GM12801 (cell line): ENCODE measurements around the gene LAMC2.

Experiments used
- TF ChIP-seq, protein P1 (sequence below): IDR thresholded peaks from one replicate; pipeline ENCODE4 v1.5.1; 2011; ENCODE audit warnings: control low read depth; ENCODE audit not compliant: insufficient read length; ENCODE audit errors: extremely low read depth

Gene LAMC2

DNA sequence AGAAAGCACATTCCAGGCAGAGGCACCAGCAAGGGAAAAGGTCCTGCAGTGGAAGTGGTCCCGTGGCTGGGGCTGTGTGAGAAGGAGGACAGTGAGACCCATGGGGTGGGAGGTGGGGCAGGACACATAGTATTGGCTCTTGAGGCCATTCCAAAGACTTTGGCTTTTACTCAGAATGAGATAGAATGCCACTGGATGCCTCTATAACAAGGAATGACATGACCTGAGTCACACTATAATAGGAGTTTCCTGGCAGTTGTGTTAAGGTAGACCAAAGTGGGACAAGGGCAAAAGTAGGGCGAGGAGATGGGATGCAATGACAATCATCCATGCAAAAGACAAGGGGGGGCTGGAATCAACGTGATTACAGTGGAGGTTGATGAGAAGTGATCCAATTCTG lies 24.7 kb upstream of the LAMC2 start:
- TF ChIP-seq, protein P1, sequence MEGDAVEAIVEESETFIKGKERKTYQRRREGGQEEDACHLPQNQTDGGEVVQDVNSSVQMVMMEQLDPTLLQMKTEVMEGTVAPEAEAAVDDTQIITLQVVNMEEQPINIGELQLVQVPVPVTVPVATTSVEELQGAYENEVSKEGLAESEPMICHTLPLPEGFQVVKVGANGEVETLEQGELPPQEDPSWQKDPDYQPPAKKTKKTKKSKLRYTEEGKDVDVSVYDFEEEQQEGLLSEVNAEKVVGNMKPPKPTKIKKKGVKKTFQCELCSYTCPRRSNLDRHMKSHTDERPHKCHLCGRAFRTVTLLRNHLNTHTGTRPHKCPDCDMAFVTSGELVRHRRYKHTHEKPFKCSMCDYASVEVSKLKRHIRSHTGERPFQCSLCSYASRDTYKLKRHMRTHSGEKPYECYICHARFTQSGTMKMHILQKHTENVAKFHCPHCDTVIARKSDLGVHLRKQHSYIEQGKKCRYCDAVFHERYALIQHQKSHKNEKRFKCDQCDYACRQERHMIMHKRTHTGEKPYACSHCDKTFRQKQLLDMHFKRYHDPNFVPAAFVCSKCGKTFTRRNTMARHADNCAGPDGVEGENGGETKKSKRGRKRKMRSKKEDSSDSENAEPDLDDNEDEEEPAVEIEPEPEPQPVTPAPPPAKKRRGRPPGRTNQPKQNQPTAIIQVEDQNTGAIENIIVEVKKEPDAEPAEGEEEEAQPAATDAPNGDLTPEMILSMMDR, result no peak

DNA sequence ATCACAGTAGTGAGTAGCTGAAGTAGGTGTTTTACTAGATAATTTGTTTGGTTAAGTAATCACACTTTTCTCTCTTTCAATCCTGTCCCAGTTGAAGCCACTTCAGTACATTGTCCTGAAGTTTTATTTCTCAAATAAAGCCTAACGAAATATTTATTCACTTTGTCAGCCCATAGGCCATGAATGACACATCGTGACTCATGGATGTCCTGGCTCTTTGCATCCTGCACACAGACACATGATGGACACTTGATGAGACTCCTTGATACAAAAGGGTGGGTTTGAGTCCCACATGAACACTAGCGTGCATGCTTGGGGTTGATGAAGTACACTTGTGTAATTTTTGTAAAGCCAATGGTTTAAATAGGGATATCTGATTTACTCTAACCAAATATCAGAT lies 22.7 kb upstream of the LAMC2 start:
- TF ChIP-seq, protein P1, result no peak

DNA sequence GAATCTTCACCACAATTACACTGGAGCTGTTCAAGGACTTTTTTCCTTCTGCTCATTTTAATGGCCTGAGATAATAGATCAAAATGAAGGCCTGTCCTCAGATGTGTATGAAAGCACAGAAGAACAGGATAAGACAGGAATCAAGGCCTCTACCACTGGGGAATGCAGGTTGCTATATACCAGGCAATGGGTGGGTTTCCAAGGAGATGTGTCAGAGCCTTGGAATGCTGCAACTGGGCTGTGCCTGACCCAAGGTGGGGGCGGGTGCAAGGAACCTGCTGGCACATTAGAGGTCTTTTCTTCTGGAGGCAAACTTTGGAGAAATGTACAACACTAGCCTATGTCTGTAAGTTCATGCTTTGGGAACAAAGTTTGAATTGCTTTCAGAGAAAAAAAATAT lies 21.7 kb upstream of the LAMC2 start:
- TF ChIP-seq, protein P1, result no peak

DNA sequence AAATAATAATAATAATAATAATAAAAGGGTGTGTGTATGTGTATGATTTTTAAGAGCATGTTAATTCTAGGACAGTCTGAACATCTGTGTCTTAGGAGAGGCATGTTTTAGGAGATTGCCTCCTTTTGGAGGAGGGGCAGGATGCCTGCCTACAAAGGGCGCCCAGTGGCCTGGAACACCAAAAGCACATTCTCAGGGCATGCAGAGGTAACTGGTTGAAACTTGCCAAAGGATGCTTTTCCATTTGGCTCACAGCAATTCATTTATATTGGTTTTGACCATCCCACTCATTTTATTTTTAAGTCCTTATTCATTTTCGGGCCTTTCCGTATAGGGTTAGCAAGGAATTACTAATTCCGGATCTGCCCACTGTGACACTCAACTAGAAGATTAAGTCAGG lies 21.1 kb upstream of the LAMC2 start:
- TF ChIP-seq, protein P1, result no peak

DNA sequence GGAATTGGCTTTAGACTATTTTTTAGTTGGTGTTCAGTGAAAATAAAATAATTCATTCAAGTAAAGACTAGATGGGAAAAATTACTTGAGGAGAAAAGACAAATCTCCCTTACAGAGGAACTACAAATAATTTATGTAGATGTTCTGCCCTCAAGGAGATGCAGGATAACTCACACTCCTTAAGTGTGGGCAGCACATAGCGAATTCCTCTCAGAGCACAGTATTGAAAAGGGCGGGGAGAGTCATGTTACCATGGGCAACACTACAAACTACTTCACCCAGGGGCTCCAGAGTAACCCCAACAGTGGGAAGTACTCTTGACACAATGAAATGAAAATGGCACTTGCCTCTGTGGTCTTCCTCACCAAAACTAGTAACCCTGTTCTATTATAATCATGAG lies 20.6 kb upstream of the LAMC2 start:
- TF ChIP-seq, protein P1, result no peak

DNA sequence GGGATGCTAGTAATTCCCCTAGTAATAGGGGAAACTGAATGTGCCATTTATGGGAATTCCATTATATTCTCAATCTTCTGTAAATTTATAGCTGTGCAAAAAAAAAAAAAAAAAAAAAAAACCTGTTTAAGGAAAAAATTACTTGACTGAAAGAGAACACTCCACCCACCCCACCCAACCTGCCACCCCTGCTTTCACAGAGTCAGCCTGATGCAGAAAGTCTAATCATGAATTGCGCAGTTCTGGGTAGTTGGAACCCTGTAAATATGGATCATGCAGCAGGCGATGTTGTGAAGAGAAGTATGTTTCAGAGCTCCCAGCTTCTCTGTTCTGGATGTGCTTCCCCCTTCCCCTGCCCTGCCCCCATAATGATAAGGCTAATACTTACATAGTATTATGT lies 19.6 kb upstream of the LAMC2 start:
- TF ChIP-seq, protein P1, result no peak

DNA sequence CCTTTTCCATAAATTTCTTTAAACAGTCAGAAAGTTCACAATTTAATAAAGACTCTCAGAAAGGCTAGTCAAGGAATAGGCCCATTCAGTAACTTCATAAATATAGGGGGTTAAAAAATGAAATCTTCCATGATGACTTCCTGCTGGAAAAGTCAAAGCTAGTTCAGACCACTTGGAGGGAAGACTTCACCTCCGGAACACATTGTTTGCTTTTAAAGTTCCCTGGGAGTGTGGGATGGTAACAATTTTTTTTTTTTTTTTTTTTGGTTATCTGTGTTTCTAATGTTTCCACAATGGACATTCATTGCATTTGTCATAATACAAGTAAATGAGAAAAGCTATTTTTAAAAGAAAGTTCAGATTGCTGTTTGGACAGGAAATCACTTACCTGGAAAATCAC lies 18.4 kb upstream of the LAMC2 start:
- TF ChIP-seq, protein P1, result no peak

DNA sequence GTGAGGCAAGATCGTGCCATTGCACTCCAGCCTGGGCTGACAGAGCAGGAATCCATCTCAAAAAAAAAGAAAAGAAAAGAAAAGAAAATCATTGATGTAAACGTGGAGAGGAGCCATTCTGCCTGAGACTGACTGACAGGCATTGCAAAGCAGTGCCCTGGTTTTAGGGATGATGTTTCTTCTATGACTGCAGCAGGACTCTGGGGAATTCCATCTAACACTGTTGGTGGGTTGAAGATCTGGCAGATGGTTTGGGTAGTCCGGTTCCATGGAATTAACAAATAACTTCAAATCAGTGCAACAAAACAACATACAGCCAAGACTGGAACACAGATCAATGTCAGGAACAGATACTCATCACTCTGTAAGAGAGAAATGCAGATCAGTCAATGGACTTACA lies 17.8 kb upstream of the LAMC2 start:
- TF ChIP-seq, protein P1, result no peak
